Retinal pigment epithelial cell (primary cell): Measurements from ENCODE around the gene CNOT10.

ENCODE experiments used
- DNase-seq: peaks from one replicate; pipeline ENCODE4 v3.0.0-alpha.2; 2010; ENCODE audit warnings: low read depth
- H3K4me3 ChIP-seq: 2 replicates; pipeline ENCODE4 v1.5.1; 2011; ENCODE audit warnings: mild to moderate bottlenecking, low read length, control low read depth, moderate library complexity
- TF ChIP-seq, protein P1 (sequence below): conservative IDR thresholded peaks from 2 replicates; pipeline ENCODE4 v1.5.1; 2011; ENCODE audit warnings: low read depth, low read length, control low read depth, inconsistent platforms

The CNOT10 gene

DNA sequence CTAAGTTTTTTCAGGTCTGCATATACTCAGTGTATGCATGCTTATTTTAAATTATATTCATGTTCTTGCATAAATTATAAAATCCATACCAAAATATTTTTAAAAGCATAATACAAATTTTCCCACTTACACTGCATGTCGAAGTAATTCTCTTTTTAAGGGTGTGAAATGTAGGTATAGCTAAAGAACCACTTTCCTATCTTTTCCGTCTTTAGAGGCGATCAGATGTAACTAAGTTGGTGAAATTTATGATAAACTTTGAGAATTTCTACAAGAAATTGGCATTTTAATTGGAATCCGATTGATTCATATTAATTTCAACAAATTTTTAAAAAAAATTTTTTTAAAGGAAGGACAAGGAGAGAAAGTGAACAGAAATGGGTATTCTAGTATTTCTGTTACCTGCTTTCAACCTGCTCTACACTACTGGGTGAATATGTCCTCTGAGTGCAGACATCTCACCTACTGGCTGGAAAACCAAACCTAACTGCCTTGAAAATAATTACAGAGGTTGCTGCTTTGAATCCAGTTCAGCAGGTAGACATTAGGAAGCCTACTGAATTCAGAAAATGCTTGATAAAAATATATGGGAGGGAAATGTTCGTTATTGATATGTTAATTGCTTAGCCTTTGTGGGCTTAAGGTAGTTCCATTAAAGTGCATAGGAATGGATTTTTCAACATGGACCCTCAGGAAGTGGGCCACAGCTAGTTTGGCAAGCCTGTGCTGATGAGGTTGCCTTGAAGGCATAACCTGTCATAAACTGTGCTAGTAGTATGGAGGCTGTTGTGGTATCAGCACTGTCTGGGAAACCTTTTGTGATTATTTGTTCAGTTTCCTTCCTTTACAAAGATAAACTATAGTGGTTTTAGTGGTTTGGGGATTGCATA, 137.9 kb downstream of the CNOT10 start:
- DNase-seq: no peak
- TF ChIP-seq, protein P1, sequence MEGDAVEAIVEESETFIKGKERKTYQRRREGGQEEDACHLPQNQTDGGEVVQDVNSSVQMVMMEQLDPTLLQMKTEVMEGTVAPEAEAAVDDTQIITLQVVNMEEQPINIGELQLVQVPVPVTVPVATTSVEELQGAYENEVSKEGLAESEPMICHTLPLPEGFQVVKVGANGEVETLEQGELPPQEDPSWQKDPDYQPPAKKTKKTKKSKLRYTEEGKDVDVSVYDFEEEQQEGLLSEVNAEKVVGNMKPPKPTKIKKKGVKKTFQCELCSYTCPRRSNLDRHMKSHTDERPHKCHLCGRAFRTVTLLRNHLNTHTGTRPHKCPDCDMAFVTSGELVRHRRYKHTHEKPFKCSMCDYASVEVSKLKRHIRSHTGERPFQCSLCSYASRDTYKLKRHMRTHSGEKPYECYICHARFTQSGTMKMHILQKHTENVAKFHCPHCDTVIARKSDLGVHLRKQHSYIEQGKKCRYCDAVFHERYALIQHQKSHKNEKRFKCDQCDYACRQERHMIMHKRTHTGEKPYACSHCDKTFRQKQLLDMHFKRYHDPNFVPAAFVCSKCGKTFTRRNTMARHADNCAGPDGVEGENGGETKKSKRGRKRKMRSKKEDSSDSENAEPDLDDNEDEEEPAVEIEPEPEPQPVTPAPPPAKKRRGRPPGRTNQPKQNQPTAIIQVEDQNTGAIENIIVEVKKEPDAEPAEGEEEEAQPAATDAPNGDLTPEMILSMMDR: no peak

More for the DNA sequence above, 137.9 kb downstream of the CNOT10 start:
- no peak overlapping the region for H3K4me3 ChIP-seq
